GDM1 (cell line): ENCODE data around the gene DCT.
"Not testable (repeated sequence)": the region's sequence is repeated elsewhere in the genome, so short reads cannot be mapped to it uniquely, and the experiment has no call there.

Experiments
- DNase-seq: peaks from one replicate; lab custom pipeline; 2025; lab: John Stamatoyannopoulos, UW

DCT gene

GRCh38 chr13:94479616-94480015 is at the start of gene DCT:
Gene DCT, minus strand, starts transcription at chr13:94479682. Its CDS starts 427 bp downstream, at chr13:94479255.
- no peak for DNase-seq

- DNase-seq = not testable (repeated sequence)
These were observed 47.5 kb upstream of the DCT start for GRCh38 chr13:94526956-94527355.

GRCh38 chr13:94525781-94526180 is 46.3 kb upstream of the DCT start:
- no peak for DNase-seq

GRCh38 chr13:94524407-94524806 is 44.9 kb upstream of the DCT start:
- no peak for DNase-seq

GRCh38 chr13:94520001-94520400 is 40.5 kb upstream of the DCT start:
- DNase-seq = no peak

GRCh38 chr13:94516456-94516855 is 37.0 kb upstream of the DCT start:
- no peak for DNase-seq

- no peak for DNase-seq
These were observed 36.4 kb upstream of the DCT start for GRCh38 chr13:94515911-94516310.

- no peak for DNase-seq
These were observed 35.9 kb upstream of the DCT start for GRCh38 chr13:94515374-94515773.

GRCh38 chr13:94513026-94513425 is 33.5 kb upstream of the DCT start:
- DNase-seq = no peak

GRCh38 chr13:94505730-94506129 is 26.2 kb upstream of the DCT start:
- no peak for DNase-seq

GRCh38 chr13:94503851-94504250 is 24.4 kb upstream of the DCT start:
- DNase-seq = no peak

GRCh38 chr13:94498831-94499230 is 19.3 kb upstream of the DCT start:
- DNase-seq = not testable (repeated sequence)

GRCh38 chr13:94495806-94496205 is 16.3 kb upstream of the DCT start:
- no peak for DNase-seq

- no peak for DNase-seq
These were observed 14.5 kb upstream of the DCT start for GRCh38 chr13:94494026-94494425.

- DNase-seq = no peak
These were observed 7.6 kb upstream of the DCT start for GRCh38 chr13:94487043-94487442.

- no peak for DNase-seq
These were observed 4.5 kb upstream of the DCT start for GRCh38 chr13:94483970-94484369.

GRCh38 chr13:94481941-94482340 is 2.5 kb upstream of the DCT start:
- no peak for DNase-seq

GRCh38 chr13:94480672-94481145 is 1.2 kb upstream of the DCT start:
- no peak for DNase-seq

- no peak for DNase-seq
These were observed 569 bp downstream of the DCT start for GRCh38 chr13:94478913-94479312.

- DNase-seq = no peak
These were observed 9.4 kb downstream of the DCT start for GRCh38 chr13:94470126-94470525.

- DNase-seq = no peak
These were observed 14.7 kb downstream of the DCT start for GRCh38 chr13:94464771-94465170.

GRCh38 chr13:94462670-94463069 is 16.8 kb downstream of the DCT start:
- DNase-seq = no peak

GRCh38 chr13:94459116-94459515 is 20.4 kb downstream of the DCT start:
- no peak for DNase-seq

- no peak for DNase-seq
These were observed 24.1 kb downstream of the DCT start for GRCh38 chr13:94455414-94455813.

GRCh38 chr13:94454906-94455305 is 24.6 kb downstream of the DCT start:
- no peak for DNase-seq
